HEK293T (cell line): ENCODE measurements around the gene PIEZO1.

Experiments
- ARNT ChIP-seq: fragments of 450-650 bp; IDR thresholded peaks from 2 replicates; pipeline ENCODE4 v1.6.1; 2017; ENCODE audit warnings: mild to moderate bottlenecking
- BHLHE40 ChIP-seq: fragments of 450-650 bp; IDR thresholded peaks from 2 replicates; pipeline ENCODE4 v1.6.1; 2016; ENCODE audit warnings: mild to moderate bottlenecking, moderate library complexity, borderline replicate concordance
- CTBP1 ChIP-seq: fragments of 450-650 bp; IDR thresholded peaks from 2 replicates; pipeline ENCODE4 v1.6.1; 2016; ENCODE audit warnings: borderline replicate concordance
- ELF4 ChIP-seq: fragments of 450-650 bp; IDR thresholded peaks from 2 replicates; pipeline ENCODE4 v1.6.1; 2017; ENCODE audit warnings: antibody characterized with exemption
- FOXA1 ChIP-seq: fragments of 450-650 bp; IDR thresholded peaks from 2 replicates; pipeline ENCODE4 v1.6.1; 2016; ENCODE audit warnings: mild to moderate bottlenecking
- FOXK2 ChIP-seq: fragments of 450-650 bp; IDR thresholded peaks from 2 replicates; pipeline ENCODE4 v1.6.1; 2016; ENCODE audit warnings: mild to moderate bottlenecking
- FOXM1 ChIP-seq: fragments of 450-650 bp; IDR thresholded peaks from 2 replicates; pipeline ENCODE4 v1.6.1; 2017; ENCODE audit warnings: mild to moderate bottlenecking, borderline replicate concordance
- HDGF ChIP-seq: fragments of 450-650 bp; IDR thresholded peaks from 2 replicates; pipeline ENCODE4 v1.6.1; 2017; ENCODE audit warnings: antibody characterized with exemption, borderline replicate concordance
- NFRKB ChIP-seq: fragments of 450-650 bp; IDR thresholded peaks from 2 replicates; pipeline ENCODE4 v1.6.1; 2016; ENCODE audit warnings: mild to moderate bottlenecking, moderate library complexity
- SP1 ChIP-seq: fragments of 450-650 bp; IDR thresholded peaks from 2 replicates; pipeline ENCODE4 v1.6.1; 2017
- SUZ12 ChIP-seq: fragments of 450-650 bp; IDR thresholded peaks from 2 replicates; pipeline ENCODE4 v1.6.1; 2016; ENCODE audit warnings: mild to moderate bottlenecking
- TARDBP ChIP-seq: fragments of 450-650 bp; IDR thresholded peaks from 2 replicates; pipeline ENCODE4 v1.6.1; 2016
- TF ChIP-seq, protein P1 (sequence below): fragments of 450-650 bp; IDR thresholded peaks from 2 replicates; pipeline ENCODE4 v1.6.1; 2016

DNA sequence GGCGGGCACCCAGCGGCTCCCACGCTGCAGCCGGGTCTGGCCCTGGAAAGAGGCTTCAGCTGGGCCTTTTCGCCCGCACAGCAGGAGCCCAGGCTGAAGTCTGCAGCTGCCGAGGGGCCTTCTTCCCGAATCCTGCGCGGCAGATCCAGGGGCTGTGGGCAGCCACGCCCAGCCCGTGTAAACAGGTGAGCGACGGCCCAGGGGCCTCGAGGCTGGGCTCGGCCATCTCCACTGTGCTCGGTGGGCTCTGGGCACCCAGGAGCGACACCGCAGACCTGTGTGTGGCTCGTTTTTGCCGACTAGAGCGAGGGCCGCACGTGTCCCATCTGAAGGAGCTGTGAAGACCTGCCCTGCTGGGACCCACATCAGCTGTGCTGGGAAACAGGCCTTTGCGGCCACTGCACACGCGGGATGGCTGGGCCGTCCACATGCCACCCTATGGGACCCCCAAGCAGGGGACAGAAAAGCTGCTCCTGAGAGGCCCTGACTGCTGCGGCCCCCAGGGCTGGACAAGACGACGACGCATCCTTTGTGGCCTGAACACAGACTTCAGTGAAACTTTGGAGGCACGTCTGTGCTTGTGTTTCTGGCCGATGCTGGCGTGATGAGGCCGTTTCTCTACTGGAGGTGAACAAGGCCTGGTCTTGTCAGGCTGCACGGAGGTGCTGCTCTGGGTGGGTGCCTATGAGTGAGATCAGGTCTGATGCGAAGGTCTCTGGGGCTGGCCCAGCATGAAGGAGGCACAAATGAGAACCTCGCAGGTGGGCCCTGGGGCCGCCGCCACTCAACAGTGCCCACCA, 31.9 kb upstream of the PIEZO1 start:
- no peak for TF ChIP-seq TARDBP
- no peak for TF ChIP-seq FOXK2
- TF ChIP-seq NFRKB, result no peak
- TF ChIP-seq BHLHE40, result no peak
- no peak for TF ChIP-seq FOXA1
- TF ChIP-seq HDGF, result no peak
- TF ChIP-seq CTBP1, result no peak
- no peak for TF ChIP-seq SUZ12
- TF ChIP-seq SP1, result no peak
- no peak for TF ChIP-seq ELF4
- TF ChIP-seq, protein P1, sequence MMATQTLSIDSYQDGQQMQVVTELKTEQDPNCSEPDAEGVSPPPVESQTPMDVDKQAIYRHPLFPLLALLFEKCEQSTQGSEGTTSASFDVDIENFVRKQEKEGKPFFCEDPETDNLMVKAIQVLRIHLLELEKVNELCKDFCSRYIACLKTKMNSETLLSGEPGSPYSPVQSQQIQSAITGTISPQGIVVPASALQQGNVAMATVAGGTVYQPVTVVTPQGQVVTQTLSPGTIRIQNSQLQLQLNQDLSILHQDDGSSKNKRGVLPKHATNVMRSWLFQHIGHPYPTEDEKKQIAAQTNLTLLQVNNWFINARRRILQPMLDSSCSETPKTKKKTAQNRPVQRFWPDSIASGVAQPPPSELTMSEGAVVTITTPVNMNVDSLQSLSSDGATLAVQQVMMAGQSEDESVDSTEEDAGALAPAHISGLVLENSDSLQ, result no peak
- no peak for TF ChIP-seq ARNT
- no peak for TF ChIP-seq FOXM1
